Bronchial epithelial cell (primary cell): Measurements from ENCODE around the gene MGRN1. TPM values are rescaled to one million over a fixed set of nuclear protein-coding genes. Genes with fewer than 3 reads are reported as not detected.

Source experiments
- DNase-seq: peaks from one replicate; pipeline ENCODE4 v3.0.0-alpha.2; 2010; ENCODE audit warnings: low read depth
- FAIRE-seq: peaks from 2 replicates; lab custom pipeline; 2011; peaks lifted over from hg19 to GRCh38; lab: Jason Lieb, UNC
- H3K27me3 ChIP-seq: 2 replicates; pipeline ENCODE4 v1.5.1; 2011; ENCODE audit warnings: low read length; ENCODE audit not compliant: control insufficient read depth, insufficient read depth
- H3K36me3 ChIP-seq: 2 replicates; pipeline ENCODE4 v1.5.1; 2011; ENCODE audit warnings: low read length; ENCODE audit not compliant: control insufficient read depth, insufficient read depth
- H3K4me3 ChIP-seq: 2 replicates; pipeline ENCODE4 v1.5.1; 2011; ENCODE audit warnings: mild to moderate bottlenecking, low read depth, low read length, control low read depth
- total RNA-seq: library from RNA; depleted of rRNA; stranded (reverse); fragments of >200 nt; gene quantifications from 2 replicates; pipeline ENCODE4 v1.2.1, GENCODE V29; 2014
- TF ChIP-seq, protein P1 (sequence below): IDR thresholded peaks from 2 replicates; pipeline ENCODE4 v1.5.1; 2011; ENCODE audit warnings: mild to moderate bottlenecking, moderate library complexity, low read length, control low read depth, inconsistent platforms; ENCODE audit not compliant: insufficient read depth, severe bottlenecking

MGRN1 gene
- total RNA-seq: 6.1 and 10.1 TPM in 2 replicates

GRCh38 chr16:4624015-4624826, at the start of gene MGRN1:
Gene MGRN1, plus strand, starts transcription at chr16:4624826. Its CDS starts 135 bp downstream, at chr16:4624961.
- no peaks in the 10 kb centered on the region for H3K27me3 ChIP-seq
- TF ChIP-seq, protein P1, sequence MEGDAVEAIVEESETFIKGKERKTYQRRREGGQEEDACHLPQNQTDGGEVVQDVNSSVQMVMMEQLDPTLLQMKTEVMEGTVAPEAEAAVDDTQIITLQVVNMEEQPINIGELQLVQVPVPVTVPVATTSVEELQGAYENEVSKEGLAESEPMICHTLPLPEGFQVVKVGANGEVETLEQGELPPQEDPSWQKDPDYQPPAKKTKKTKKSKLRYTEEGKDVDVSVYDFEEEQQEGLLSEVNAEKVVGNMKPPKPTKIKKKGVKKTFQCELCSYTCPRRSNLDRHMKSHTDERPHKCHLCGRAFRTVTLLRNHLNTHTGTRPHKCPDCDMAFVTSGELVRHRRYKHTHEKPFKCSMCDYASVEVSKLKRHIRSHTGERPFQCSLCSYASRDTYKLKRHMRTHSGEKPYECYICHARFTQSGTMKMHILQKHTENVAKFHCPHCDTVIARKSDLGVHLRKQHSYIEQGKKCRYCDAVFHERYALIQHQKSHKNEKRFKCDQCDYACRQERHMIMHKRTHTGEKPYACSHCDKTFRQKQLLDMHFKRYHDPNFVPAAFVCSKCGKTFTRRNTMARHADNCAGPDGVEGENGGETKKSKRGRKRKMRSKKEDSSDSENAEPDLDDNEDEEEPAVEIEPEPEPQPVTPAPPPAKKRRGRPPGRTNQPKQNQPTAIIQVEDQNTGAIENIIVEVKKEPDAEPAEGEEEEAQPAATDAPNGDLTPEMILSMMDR: peak; percentile 92
- no peaks in the 10 kb centered on the region for H3K36me3 ChIP-seq
- peak; percentile 93 for DNase-seq
- peak within 1 kb of the TSS; percentile 81 for H3K4me3 ChIP-seq
- no peak for FAIRE-seq

DNA sequence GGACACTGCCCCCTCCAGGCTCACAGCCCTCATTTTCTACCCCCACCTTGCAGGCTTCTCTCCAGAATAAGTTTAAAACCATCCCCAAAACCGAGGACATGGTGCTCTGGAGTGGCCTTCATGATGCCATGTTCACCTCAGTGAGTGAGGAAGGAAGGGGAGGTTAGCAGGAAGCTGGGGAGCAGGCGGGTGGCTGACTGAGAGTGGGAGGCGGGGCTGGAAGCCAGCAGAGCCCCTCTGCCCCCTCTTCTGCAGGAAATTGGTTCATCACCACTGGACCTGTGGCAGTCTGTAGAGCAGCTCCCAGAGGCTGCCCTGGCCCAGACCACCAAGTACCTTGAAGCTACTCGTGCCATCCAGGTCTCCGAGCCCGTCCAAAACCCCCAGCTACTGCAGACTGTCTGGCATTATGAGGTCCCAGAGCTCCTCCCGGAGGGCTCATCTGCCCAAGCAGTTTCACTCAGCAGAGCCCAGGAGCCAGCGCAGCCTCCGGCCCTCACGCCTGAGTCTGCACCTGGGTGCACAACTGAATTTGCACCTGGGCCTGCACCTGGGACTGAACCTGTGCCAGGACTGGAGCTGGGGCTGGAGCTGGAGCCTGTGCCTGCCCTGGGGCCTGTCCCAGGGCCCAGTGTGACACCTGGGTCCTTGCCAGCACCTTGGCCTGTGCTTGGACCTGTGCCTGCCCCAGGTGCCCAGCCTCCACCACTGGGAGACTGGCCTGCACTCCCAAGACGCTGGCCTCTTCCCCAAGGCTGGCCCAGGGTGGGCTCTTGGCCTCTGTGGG, 49.5 kb upstream of the MGRN1 start:
- DNase-seq: no peak
- no peaks in the 10 kb centered on the region for H3K36me3 ChIP-seq
- no peak overlapping the region for H3K4me3 ChIP-seq
- TF ChIP-seq, protein P1: no peak
- H3K27me3 ChIP-seq: no peaks in the 10 kb centered on the region
- no peak for FAIRE-seq

DNA sequence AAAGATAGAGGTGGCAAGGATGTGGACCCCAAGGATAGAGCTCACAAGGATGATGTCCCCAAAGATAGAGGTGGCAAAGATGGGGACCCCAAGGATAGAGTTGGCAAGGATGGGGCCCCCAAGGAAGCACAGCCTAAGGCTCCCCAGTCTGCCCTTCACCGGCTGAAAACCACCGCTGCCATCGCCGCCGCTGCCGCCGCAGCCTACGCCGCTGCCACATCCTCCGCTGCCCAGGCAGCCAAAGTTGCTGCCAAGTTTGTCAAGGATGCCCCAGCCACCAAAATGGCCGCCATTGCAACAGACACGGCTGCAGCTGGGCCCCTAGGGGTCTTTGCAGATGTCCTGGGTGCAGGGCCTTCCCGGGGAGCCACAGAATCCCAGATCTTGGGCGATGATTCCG, 48.6 kb upstream of the MGRN1 start:
- DNase-seq (no peak), FAIRE-seq (no peak)
- Histone ChIP-seq H3K36me3 (no peaks in the 10 kb centered on the region), H3K4me3 (no peak overlapping the region), H3K27me3 (no peaks in the 10 kb centered on the region)
- TF ChIP-seq, protein P1: no peak

- no peaks in the 10 kb centered on the region for H3K36me3 ChIP-seq
- H3K27me3 ChIP-seq: no peaks in the 10 kb centered on the region
- H3K4me3 ChIP-seq: no peak overlapping the region
- FAIRE-seq: no peak
- no peak for DNase-seq
- TF ChIP-seq, protein P1: no peak
Observed at GRCh38 chr16:4578961-4579530, 45.6 kb upstream of the MGRN1 start.

GRCh38 chr16:4580250-4580649, 44.4 kb upstream of the MGRN1 start:
- Histone ChIP-seq H3K36me3 (no peaks in the 10 kb centered on the region), H3K27me3 (no peaks in the 10 kb centered on the region), H3K4me3 (no peak overlapping the region)
- DNase-seq: peak; percentile 72
- TF ChIP-seq, protein P1: no peak
- no peak for FAIRE-seq
